Neuronal stem cell (in vitro differentiated cells): ENCODE measurements around the gene MAB21L3.

ENCODE experiments used
- DNase-seq: peaks from one replicate; pipeline ENCODE4 v3.0.0-alpha.2; 2013; ENCODE audit warnings: low spot score
- H2AFZ ChIP-seq: one replicate; pipeline ENCODE4 v1.6.1; 2013; ENCODE audit warnings: mild to moderate bottlenecking, low read length, inconsistent platforms
- H2AK5ac ChIP-seq: 2 replicates; pipeline ENCODE4 v1.6.1; 2013; ENCODE audit warnings: low read depth, mild to moderate bottlenecking, inconsistent platforms, low read length, moderate library complexity, mixed read lengths
- H2BK120ac ChIP-seq: 2 replicates; pipeline ENCODE4 v1.6.1; 2013; ENCODE audit warnings: low read depth, mild to moderate bottlenecking, inconsistent platforms, low read length, moderate library complexity, mixed read lengths
- H2BK12ac ChIP-seq: one replicate; pipeline ENCODE4 v1.6.1; 2013; ENCODE audit warnings: low read length, inconsistent platforms
- H2BK15ac ChIP-seq: 2 replicates; pipeline ENCODE4 v1.6.1; 2013; ENCODE audit warnings: mild to moderate bottlenecking, low read length, inconsistent platforms, mixed read lengths
- H2BK5ac ChIP-seq: one replicate; pipeline ENCODE4 v1.6.1; 2013; ENCODE audit warnings: inconsistent platforms, mild to moderate bottlenecking, low read length, moderate library complexity
- H3K14ac ChIP-seq: one replicate; pipeline ENCODE4 v1.6.1; 2013; ENCODE audit warnings: low read length, inconsistent platforms
- H3K18ac ChIP-seq: 2 replicates; pipeline ENCODE4 v1.6.1; 2013; ENCODE audit warnings: low read length, inconsistent platforms
- H3K23ac ChIP-seq: 2 replicates; pipeline ENCODE4 v1.6.1; 2013; ENCODE audit warnings: low read depth, mild to moderate bottlenecking, mixed read lengths, low read length, inconsistent platforms; ENCODE audit not compliant: poor library complexity
- H3K27ac ChIP-seq: replicated peaks from 3 replicates; pipeline ENCODE4 v1.5.1; 2013; ENCODE audit warnings: low read length, inconsistent platforms
- H3K27me3 ChIP-seq, 3 experiments: 2 replicates each; pipeline ENCODE4 v1.6.1; 2013; ENCODE audit warnings: low read length in 3 of 3, mild to moderate bottlenecking in 2 of 3, inconsistent platforms in 1 of 3, low read depth in 1 of 3, mixed read lengths in 1 of 3, moderate library complexity in 1 of 3; ENCODE audit not compliant: control insufficient read depth in 3 of 3, insufficient read depth in 3 of 3
- H3K36me3 ChIP-seq, 2 donors: replicated peaks in 1 of 2; 2 replicates each; pipeline ENCODE4 v1.6.1; 2013; ENCODE audit warnings: low read length in 2 of 2; ENCODE audit not compliant: control insufficient read depth in 2 of 2, insufficient read depth in 2 of 2
- H3K4ac ChIP-seq: 2 replicates; pipeline ENCODE4 v1.6.1; 2013; ENCODE audit warnings: inconsistent platforms, mild to moderate bottlenecking, low read length, moderate library complexity
- H3K4me1 ChIP-seq, 2 donors: 1 replicate in 1 of 2; 2 replicates in 1 of 2; pipeline ENCODE4 v1.6.1; 2013; ENCODE audit warnings: low read length in 2 of 2, low read depth in 1 of 2; ENCODE audit not compliant: control insufficient read depth in 2 of 2, insufficient read depth in 1 of 2
- H3K4me2 ChIP-seq: one replicate; pipeline ENCODE4 v1.6.1; 2013; ENCODE audit warnings: mild to moderate bottlenecking, low read length, inconsistent platforms; ENCODE audit not compliant: insufficient read depth, poor library complexity, severe bottlenecking
- H3K4me3 ChIP-seq, 2 donors: 2 replicates each; pipeline ENCODE4 v1.5.1; 2013; ENCODE audit warnings: low read length in 2 of 2, mild to moderate bottlenecking in 2 of 2, inconsistent platforms in 1 of 2, moderate library complexity in 1 of 2
- H3K79me1 ChIP-seq: one replicate; pipeline ENCODE4 v1.6.1; 2013; ENCODE audit warnings: low read depth, mild to moderate bottlenecking, inconsistent platforms, low read length, moderate library complexity
- H3K9ac ChIP-seq: one replicate; pipeline ENCODE4 v1.6.1; 2013; ENCODE audit warnings: mild to moderate bottlenecking, low read depth, low read length, inconsistent platforms; ENCODE audit not compliant: poor library complexity
- H3K9me3 ChIP-seq, 2 donors: replicated peaks in 1 of 2; 2 replicates each; pipeline versions ENCODE3 to v1.6.1; 2013; ENCODE audit warnings: low read length in 2 of 2, mild to moderate bottlenecking in 2 of 2, inconsistent platforms in 1 of 2, low read depth in 1 of 2, mixed read lengths in 1 of 2, moderate library complexity in 1 of 2; ENCODE audit not compliant: control insufficient read depth in 2 of 2, insufficient read depth in 1 of 2
- H4K8ac ChIP-seq: one replicate; pipeline ENCODE4 v1.6.1; 2013; ENCODE audit warnings: low read depth, mild to moderate bottlenecking, inconsistent platforms, low read length, moderate library complexity
- H4K91ac ChIP-seq: one replicate; pipeline ENCODE4 v1.6.1; 2013; ENCODE audit warnings: low read length, low read depth, mild to moderate bottlenecking, inconsistent platforms; ENCODE audit not compliant: poor library complexity
- WGBS, 2 donors: extraction: QIAGEN DNeasy Blood & Tissue Kit; methylation state at CpG; one replicate each; pipeline ENCODE4 v1.1.7; 2013; ENCODE audit warnings: missing lambda C conversion rate in 2 of 2, mixed read lengths in 1 of 2; ENCODE audit not compliant: insufficient read length in 2 of 2, insufficient replicate concordance in 1 of 2; ENCODE audit errors: extremely low coverage in 2 of 2; 5-methylcytosine and 5-hydroxymethylcytosine counted together

MAB21L3 gene

GRCh38 chr1:116153692-116154031 lies 42.5 kb downstream of the MAB21L3 start:
- H2AK5ac ChIP-seq: no peak overlapping the region
- H3K18ac ChIP-seq: no peak overlapping the region
- peaks cover 0 to 9% (median 0%) of the 10 kb centered on the region in 3 experiments for H3K27me3 ChIP-seq
- H4K8ac ChIP-seq: no peak overlapping the region
- no peaks in the 10 kb centered on the region for H3K79me1 ChIP-seq
- no peak overlapping the region for H3K23ac ChIP-seq
- H3K4me3 ChIP-seq: no peak overlapping the region
- no peak overlapping the region for H4K91ac ChIP-seq
- no peak overlapping the region for H3K4me2 ChIP-seq
- no peak overlapping the region for H2BK120ac ChIP-seq
- no peak overlapping the region for H3K4ac ChIP-seq
- no peak overlapping the region for H2BK15ac ChIP-seq
- H2BK12ac ChIP-seq: no peak overlapping the region
- no peak overlapping the region for H3K14ac ChIP-seq
- no peak overlapping the region for H3K27ac ChIP-seq
- peaks cover 0 to 5% of the 10 kb centered on the region in 2 donors for H3K4me1 ChIP-seq
- DNase-seq: no peak
- no peaks in the 10 kb centered on the region for H3K9me3 ChIP-seq
- H3K9ac ChIP-seq: no peak overlapping the region
- no peaks in the 10 kb centered on the region for H3K36me3 ChIP-seq
- no peak overlapping the region for H2BK5ac ChIP-seq
- no peak overlapping the region for H2AFZ ChIP-seq

GRCh38 chr1:116154536-116154935 lies 43.3 kb downstream of the MAB21L3 start:
- H4K8ac ChIP-seq: no peak overlapping the region
- H2BK5ac ChIP-seq: no peak overlapping the region
- no peak for DNase-seq
- H2BK12ac ChIP-seq: no peak overlapping the region
- no peak overlapping the region for H2BK120ac ChIP-seq
- H3K27me3 ChIP-seq: peaks cover 0 to 9% (median 0%) of the 10 kb centered on the region in 3 experiments
- no peak overlapping the region for H3K4me3 ChIP-seq
- no peaks in the 10 kb centered on the region for H3K36me3 ChIP-seq
- no peaks in the 10 kb centered on the region for H3K79me1 ChIP-seq
- H3K9ac ChIP-seq: no peak overlapping the region
- no peak overlapping the region for H3K14ac ChIP-seq
- H3K4ac ChIP-seq: no peak overlapping the region
- WGBS, 2 donors: no CpG with 5 or more reads among the region's 4 CpGs
- H3K4me2 ChIP-seq: no peak overlapping the region
- no peak overlapping the region for H3K27ac ChIP-seq
- no peak overlapping the region for H4K91ac ChIP-seq
- H3K23ac ChIP-seq: no peak overlapping the region
- H2AK5ac ChIP-seq: no peak overlapping the region
- peaks cover 0 to 1% of the 10 kb centered on the region in 2 donors for H3K9me3 ChIP-seq
- peaks cover 0 to 5% of the 10 kb centered on the region in 2 donors for H3K4me1 ChIP-seq
- no peak overlapping the region for H3K18ac ChIP-seq
- no peak overlapping the region for H2AFZ ChIP-seq
- no peak overlapping the region for H2BK15ac ChIP-seq

GRCh38 chr1:116157096-116157495 lies 45.9 kb downstream of the MAB21L3 start:
- Histone ChIP-seq H2AK5ac (no peak overlapping the region), H3K4me3 (no peak overlapping the region), H3K79me1 (no peaks in the 10 kb centered on the region), H2AFZ (no peak overlapping the region), H3K27me3 (peaks cover 0 to 4% (median 0%) of the 10 kb centered on the region in 3 experiments), H4K8ac (no peak overlapping the region), H3K14ac (no peak overlapping the region), H3K9me3 (peaks cover 0 to 1% of the 10 kb centered on the region in 2 donors), H3K9ac (no peak overlapping the region), H3K4ac (no peak overlapping the region), H2BK12ac (no peak overlapping the region), H3K36me3 (no peaks in the 10 kb centered on the region), H3K4me1 (peaks cover 0 to 2% of the 10 kb centered on the region in 2 donors), H2BK5ac (no peak overlapping the region), H2BK15ac (no peak overlapping the region), H3K27ac (no peak overlapping the region), H3K18ac (no peak overlapping the region), H2BK120ac (no peak overlapping the region), H4K91ac (no peak overlapping the region), H3K4me2 (no peak overlapping the region), H3K23ac (no peak overlapping the region)
- no peak for DNase-seq
- WGBS, 2 donors: no CpG with 5 or more reads among the region's 4 CpGs

DNA sequence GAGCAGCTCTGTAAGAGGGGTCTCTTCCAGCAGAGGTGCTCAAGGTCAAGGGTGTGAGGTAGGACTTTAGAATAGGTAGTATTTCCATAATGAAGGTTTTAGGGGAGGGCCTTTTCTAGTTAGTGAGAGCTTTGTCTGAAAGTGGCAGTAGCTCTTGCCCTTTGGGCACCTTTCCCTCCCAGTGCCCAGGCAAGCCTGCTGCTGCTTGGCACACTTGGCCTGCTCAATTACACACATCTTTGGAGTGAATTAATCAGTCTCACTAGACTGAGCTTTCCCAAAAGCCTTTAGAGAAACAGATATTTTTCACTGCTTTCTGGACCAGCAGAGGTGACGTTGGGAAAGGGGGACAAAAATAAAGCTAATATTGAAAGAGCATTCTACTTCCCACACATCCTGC lies 48.0 kb downstream of the MAB21L3 start:
- Histone ChIP-seq H3K14ac (no peak overlapping the region), H3K9me3 (peaks cover 0 to 1% of the 10 kb centered on the region in 2 donors), H3K4me1 (no peaks in the 10 kb centered on the region), H3K9ac (no peak overlapping the region), H2BK15ac (no peak overlapping the region), H2BK5ac (no peak overlapping the region), H3K36me3 (no peaks in the 10 kb centered on the region), H3K27me3 (no peaks in the 10 kb centered on the region), H3K4ac (no peak overlapping the region), H3K27ac (no peak overlapping the region), H3K23ac (no peak overlapping the region), H3K4me3 (no peak overlapping the region), H3K79me1 (no peaks in the 10 kb centered on the region), H2BK12ac (no peak overlapping the region), H2BK120ac (no peak overlapping the region), H3K4me2 (no peak overlapping the region), H2AK5ac (no peak overlapping the region), H4K91ac (no peak overlapping the region), H4K8ac (no peak overlapping the region), H3K18ac (no peak overlapping the region), H2AFZ (no peak overlapping the region)
- DNase-seq: no peak
- WGBS, 2 donors: no CpG with 5 or more reads among the region's 1 CpG
